Astrocyte (in vitro differentiated cells and primary cell): ENCODE results near the gene MYO1E. TPM values are rescaled to one million over a fixed set of nuclear protein-coding genes. Genes with fewer than 3 reads are reported as not detected.

Source experiments
- DNase-seq: peaks from one replicate; pipeline ENCODE4 v3.0.0-alpha.2; 2010; ENCODE audit warnings: low read depth
- FAIRE-seq: peaks from 2 replicates; lab custom pipeline; 2011; peaks lifted over from hg19 to GRCh38; lab: Jason Lieb, UNC
- H2AFZ ChIP-seq: 2 replicates; pipeline ENCODE4 v1.6.0; 2012; ENCODE audit warnings: low read depth, low read length, inconsistent platforms
- H3K27ac ChIP-seq: 2 replicates; pipeline ENCODE4 v1.5.1; 2011; ENCODE audit warnings: low read depth, low read length, inconsistent platforms
- H3K27me3 ChIP-seq: 2 replicates; pipeline ENCODE4 v1.6.0; 2011; ENCODE audit warnings: low read length, inconsistent platforms; ENCODE audit not compliant: insufficient read depth
- H3K36me3 ChIP-seq: 2 replicates; pipeline ENCODE4 v1.5.1; 2011; ENCODE audit warnings: low read length, inconsistent platforms; ENCODE audit not compliant: insufficient read depth
- H3K4me1 ChIP-seq: 2 replicates; pipeline ENCODE4 v1.5.1; 2011; ENCODE audit warnings: low read length, inconsistent platforms; ENCODE audit not compliant: insufficient read depth
- H3K4me2 ChIP-seq: 2 replicates; pipeline ENCODE4 v1.6.0; 2012; ENCODE audit warnings: low read length, inconsistent platforms
- H3K4me3 ChIP-seq: 2 replicates; pipeline ENCODE4 v1.5.1; 2011; ENCODE audit warnings: low read depth, mild to moderate bottlenecking, low read length, inconsistent platforms; ENCODE audit not compliant: insufficient read depth
- H3K79me2 ChIP-seq: 2 replicates; pipeline ENCODE4 v1.6.0; 2012; ENCODE audit warnings: mild to moderate bottlenecking, low read length, inconsistent platforms; ENCODE audit not compliant: insufficient read depth
- H3K9ac ChIP-seq: 2 replicates; pipeline ENCODE4 v1.6.0; 2012; ENCODE audit warnings: mild to moderate bottlenecking, low read length, inconsistent platforms
- H3K9me3 ChIP-seq: 2 replicates; pipeline ENCODE4 v1.5.1; 2012; ENCODE audit warnings: low read depth, mild to moderate bottlenecking, low read length, inconsistent platforms; ENCODE audit not compliant: insufficient read depth
- H4K20me1 ChIP-seq: 2 replicates; pipeline ENCODE4 v1.6.0; 2012; ENCODE audit warnings: low read length, inconsistent platforms; ENCODE audit not compliant: insufficient read depth
- H3K27ac Mint-ChIP-seq: one replicate; pipeline ENCODE4 v1.8.0; 2021; ENCODE audit warnings: mild to moderate bottlenecking, mixed read lengths; ENCODE audit not compliant: unreplicated experiment
- H3K27me3 Mint-ChIP-seq: one replicate; pipeline ENCODE4 v1.8.0; 2021; ENCODE audit warnings: low read depth, mixed read lengths; ENCODE audit not compliant: unreplicated experiment
- H3K36me3 Mint-ChIP-seq: one replicate; pipeline ENCODE4 v1.8.0; 2021; ENCODE audit warnings: low read depth, mixed read lengths; ENCODE audit not compliant: unreplicated experiment
- H3K4me1 Mint-ChIP-seq: one replicate; pipeline ENCODE4 v1.8.0; 2021; ENCODE audit warnings: low read depth, mixed read lengths; ENCODE audit not compliant: unreplicated experiment
- H3K4me3 Mint-ChIP-seq: one replicate; pipeline ENCODE4 v1.8.0; 2021; ENCODE audit warnings: mild to moderate bottlenecking, moderate library complexity, mixed read lengths; ENCODE audit not compliant: unreplicated experiment
- H3K9me3 Mint-ChIP-seq: one replicate; pipeline ENCODE4 v1.8.0; 2021; ENCODE audit warnings: mild to moderate bottlenecking, mixed read lengths; ENCODE audit not compliant: unreplicated experiment
- EZH2 ChIP-seq: IDR thresholded peaks from 2 replicates; pipeline ENCODE4 v1.6.1; 2012; ENCODE audit warnings: mild to moderate bottlenecking, low read length, inconsistent platforms; ENCODE audit not compliant: insufficient read depth
- microRNA-seq: library from miRNA; unstranded; fragments of <30 nt; microRNA quantifications from one replicate; pipeline ENCODE4 v1.2.0, GENCODE V29; 2020
- total RNA-seq: library from RNA; stranded (reverse); gene quantifications from 2 replicates; pipeline ENCODE4 v1.2.1, GENCODE V29; 2021
- TF ChIP-seq, protein P1 (sequence below): IDR thresholded peaks from 2 replicates; pipeline ENCODE4 v1.5.1; 2011; ENCODE audit warnings: low read depth, mild to moderate bottlenecking, inconsistent platforms, low read length, moderate library complexity; ENCODE audit not compliant: insufficient read depth

Gene MYO1E
- total RNA-seq, 1 donor from 2014 or later, result 227 TPM

DNA sequence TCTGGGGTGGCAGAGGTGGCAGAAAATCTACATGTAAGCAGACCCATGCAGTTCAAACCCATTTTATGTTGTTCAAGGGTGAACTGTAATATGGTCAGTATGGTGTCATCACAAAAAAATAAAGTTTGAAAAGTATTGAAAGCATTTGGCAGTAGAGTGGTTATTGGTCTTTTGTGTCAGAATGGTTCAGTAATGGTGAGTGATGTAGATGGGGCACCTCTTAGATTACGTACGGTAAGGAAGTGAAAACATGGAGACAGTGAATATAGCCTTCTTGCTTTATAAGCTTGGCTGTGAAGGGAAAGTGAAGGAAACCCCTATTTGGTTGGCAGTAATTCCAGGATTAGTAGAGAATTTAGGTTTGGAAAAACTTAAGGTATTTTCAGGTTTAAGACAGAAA is 284.9 kb downstream of the MYO1E start:
- peaks cover 3% of the 10 kb centered on the region for H3K36me3 Mint-ChIP-seq
- H3K36me3 ChIP-seq, result peaks cover 24% of the 10 kb centered on the region
- DNase-seq, result no peak

More for the DNA sequence above, 284.9 kb downstream of the MYO1E start:
- Histone ChIP-seq H3K27me3 (no peaks in the 10 kb centered on the region), H3K9me3 (no peaks in the 10 kb centered on the region), H3K4me2 (no peak overlapping the region), H3K4me3 (no peak overlapping the region), H2AFZ (no peak overlapping the region), H3K79me2 (no peaks in the 10 kb centered on the region), H4K20me1 (peaks cover 5% of the 10 kb centered on the region), H3K4me1 (no peaks in the 10 kb centered on the region), H3K9ac (no peak overlapping the region), H3K27ac (no peak overlapping the region)
- no peak overlapping the region for H3K27ac Mint-ChIP-seq
- no peaks in the 10 kb centered on the region for H3K4me1 Mint-ChIP-seq
- no peak overlapping the region for H3K4me3 Mint-ChIP-seq
- TF ChIP-seq, protein P1, sequence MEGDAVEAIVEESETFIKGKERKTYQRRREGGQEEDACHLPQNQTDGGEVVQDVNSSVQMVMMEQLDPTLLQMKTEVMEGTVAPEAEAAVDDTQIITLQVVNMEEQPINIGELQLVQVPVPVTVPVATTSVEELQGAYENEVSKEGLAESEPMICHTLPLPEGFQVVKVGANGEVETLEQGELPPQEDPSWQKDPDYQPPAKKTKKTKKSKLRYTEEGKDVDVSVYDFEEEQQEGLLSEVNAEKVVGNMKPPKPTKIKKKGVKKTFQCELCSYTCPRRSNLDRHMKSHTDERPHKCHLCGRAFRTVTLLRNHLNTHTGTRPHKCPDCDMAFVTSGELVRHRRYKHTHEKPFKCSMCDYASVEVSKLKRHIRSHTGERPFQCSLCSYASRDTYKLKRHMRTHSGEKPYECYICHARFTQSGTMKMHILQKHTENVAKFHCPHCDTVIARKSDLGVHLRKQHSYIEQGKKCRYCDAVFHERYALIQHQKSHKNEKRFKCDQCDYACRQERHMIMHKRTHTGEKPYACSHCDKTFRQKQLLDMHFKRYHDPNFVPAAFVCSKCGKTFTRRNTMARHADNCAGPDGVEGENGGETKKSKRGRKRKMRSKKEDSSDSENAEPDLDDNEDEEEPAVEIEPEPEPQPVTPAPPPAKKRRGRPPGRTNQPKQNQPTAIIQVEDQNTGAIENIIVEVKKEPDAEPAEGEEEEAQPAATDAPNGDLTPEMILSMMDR, result no peak
- no peak for TF ChIP-seq EZH2
- H3K9me3 Mint-ChIP-seq, result no peaks in the 10 kb centered on the region
- H3K27me3 Mint-ChIP-seq, result no peaks in the 10 kb centered on the region
- no peak for FAIRE-seq

Small RNAs within 50 kb of the gene (microRNA-seq; reads per million reads assigned to microRNA genes)
- 9.9 reads per million, percentile 35 among the genes with 10 or more reads in this experiment for gene MIR2116

Other genes with a start within 250 kb of the MYO1E start
- not detected in 2 replicates for gene LDHAL6B, start 166.0 kb downstream of the MYO1E start, total RNA-seq
- gene FAM81A, start 65.3 kb upstream of the MYO1E start, total RNA-seq, result 0.73 and 0.94 TPM in 2 replicates
- gene GCNT3, start 238.9 kb upstream of the MYO1E start, total RNA-seq, result 1.3 and 1.8 TPM in 2 replicates